C4-2B (cell line): ENCODE results near the gene ERCC8.

Experiments
- CTCF ChIP-seq: fragments of 450-650 bp; conservative IDR thresholded peaks from 2 replicates; pipeline ENCODE4 v1.5.1; 2017; ENCODE audit warnings: mild to moderate bottlenecking
- ZFX ChIP-seq: fragments of 450-650 bp; IDR thresholded peaks from 2 replicates; pipeline ENCODE4 v1.6.1; 2017

- TF ChIP-seq CTCF (no peak), ZFX (no peak)
Observed at GRCh38 chr5:60852317-60852716, 92.6 kb downstream of the ERCC8 start.
